Measurements from ENCODE around the gene IRAK1BP1.

- TF ChIP-seq CTCF (IDR thresholded peaks at IDR 0.05) (no peak), EP300 (IDR thresholded peaks at IDR 0.05) (no peak)
These were observed 16.7 kb upstream of the IRAK1BP1 start for GRCh38 chr6:78850621-78851020.
